ENCODE results near the gene RMND5B. TPM values are rescaled to one million over a fixed set of nuclear protein-coding genes. Genes with fewer than 3 reads are reported as not detected.

Gene RMND5B
- total RNA-seq, 2 donors from 2014 or later, result 25.7 to 49.8 TPM

DNA sequence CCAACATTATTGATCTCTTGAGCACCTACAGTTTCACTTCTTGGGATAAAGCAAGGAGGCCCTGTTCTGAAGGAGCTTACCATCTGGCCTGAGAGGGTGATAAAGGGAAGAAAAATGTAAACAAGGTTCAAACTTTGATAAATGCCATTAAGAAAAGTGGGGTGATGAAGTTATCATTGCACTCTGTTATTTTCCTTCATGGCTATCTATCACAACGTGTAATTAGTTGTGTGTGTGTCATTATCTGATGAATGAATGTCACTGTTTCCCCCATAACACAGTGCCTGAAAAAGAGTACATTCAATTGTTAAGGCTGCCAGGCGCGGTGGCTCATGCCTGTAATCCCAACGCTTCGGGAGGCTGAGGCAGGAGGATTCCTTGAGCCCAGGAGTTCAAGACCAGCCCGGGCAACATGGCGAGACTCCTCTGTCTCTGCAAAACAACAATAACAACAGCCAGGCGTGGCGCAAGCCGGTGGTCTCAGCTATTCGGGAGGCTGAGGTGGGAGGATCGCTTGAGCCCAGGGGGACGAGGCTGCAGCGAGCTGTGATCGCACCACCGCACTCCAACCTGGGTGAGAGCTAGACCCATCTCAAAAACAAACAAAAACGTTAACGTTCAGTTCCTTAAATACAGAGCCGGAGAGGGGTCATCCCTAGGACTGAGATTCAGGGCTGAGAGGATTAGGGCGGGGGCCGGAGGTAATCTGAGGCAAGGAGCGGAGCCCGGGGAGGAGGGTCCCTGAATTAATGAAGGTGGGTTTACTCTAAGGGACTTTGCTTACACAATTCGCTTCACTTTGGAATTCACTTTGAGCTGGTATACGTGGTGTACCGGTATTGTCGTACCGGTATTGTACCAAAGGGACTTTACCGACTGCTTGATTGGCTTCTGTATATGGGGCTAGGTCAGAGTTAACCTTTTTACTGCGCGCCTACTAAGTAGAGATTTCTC is 22.0 kb downstream of the RMND5B start:
- Histone ChIP-seq H3K36me3 (replicated peaks in 1 of 2; ENCODE audit: insufficient read depth in 1 of 2, low read depth in 2 of 2) (peaks cover 8 to 19% of the 10 kb centered on the region in 2 donors), H3K4me3 (peak overlapping the region; percentile 39 to 59), H3K9me3 (no peaks in the 10 kb centered on the region), H3K27me3 (no peaks in the 10 kb centered on the region), H3K27ac (peak overlapping the region in 3 of 4 donors; percentile 39 to 81 (median 65)), H3K4me1 (peaks cover 29% of the 10 kb centered on the region)
- TF ChIP-seq, protein P1, sequence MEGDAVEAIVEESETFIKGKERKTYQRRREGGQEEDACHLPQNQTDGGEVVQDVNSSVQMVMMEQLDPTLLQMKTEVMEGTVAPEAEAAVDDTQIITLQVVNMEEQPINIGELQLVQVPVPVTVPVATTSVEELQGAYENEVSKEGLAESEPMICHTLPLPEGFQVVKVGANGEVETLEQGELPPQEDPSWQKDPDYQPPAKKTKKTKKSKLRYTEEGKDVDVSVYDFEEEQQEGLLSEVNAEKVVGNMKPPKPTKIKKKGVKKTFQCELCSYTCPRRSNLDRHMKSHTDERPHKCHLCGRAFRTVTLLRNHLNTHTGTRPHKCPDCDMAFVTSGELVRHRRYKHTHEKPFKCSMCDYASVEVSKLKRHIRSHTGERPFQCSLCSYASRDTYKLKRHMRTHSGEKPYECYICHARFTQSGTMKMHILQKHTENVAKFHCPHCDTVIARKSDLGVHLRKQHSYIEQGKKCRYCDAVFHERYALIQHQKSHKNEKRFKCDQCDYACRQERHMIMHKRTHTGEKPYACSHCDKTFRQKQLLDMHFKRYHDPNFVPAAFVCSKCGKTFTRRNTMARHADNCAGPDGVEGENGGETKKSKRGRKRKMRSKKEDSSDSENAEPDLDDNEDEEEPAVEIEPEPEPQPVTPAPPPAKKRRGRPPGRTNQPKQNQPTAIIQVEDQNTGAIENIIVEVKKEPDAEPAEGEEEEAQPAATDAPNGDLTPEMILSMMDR (IDR thresholded peaks at IDR 0.05), result no peak
- no peak for TF ChIP-seq POLR2A (IDR thresholded peaks at IDR 0.05)
- 41 to 48% methylated on average over 31 of the region's 31 CpGs for WGBS, 2 donors
- DNase-seq (no peak), ATAC-seq (no peak)
- intact Hi-C loops (cut with DNase I), result no loop called here

DNA sequence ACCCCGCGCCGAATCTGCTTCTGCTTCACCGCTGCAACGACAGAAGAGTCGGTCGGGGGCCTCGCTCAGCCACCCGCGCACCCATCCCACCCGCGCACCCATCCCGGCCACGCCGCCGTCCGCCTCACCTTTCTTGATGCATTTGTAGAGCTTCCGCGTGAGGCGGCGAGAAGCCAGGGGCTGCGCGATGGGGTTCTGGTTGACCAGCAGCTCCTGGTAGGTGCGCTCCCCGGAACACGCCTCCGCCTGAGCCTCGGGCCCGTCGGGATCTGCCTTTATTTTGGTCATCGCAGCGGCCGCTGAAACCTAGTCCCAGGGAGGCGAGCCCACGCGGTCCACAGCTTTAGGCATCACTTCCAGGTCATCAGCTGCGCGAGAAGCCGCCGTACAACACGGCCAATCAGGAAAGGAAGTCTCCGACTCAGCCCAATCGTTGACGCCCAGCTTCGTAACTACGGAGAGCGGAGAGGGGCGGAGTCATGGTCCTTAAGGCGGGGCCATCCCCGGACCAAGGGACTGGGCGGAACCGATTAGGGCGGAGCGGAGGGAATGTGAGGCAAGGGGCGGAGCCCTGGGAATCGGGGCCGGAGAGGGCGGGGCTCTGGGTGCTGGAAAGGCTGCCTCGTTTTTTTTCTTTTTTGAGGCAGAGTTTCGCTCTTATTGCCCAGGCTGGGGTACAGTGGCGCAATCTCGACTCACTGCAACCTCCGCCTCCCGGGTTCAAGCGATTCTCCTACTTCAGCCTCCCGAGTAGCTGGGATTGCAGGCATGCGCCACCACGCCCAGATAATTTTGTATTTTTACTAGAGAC is 22.9 kb downstream of the RMND5B start, which contains the start of gene NHP2:
NHP2 (minus strand) TSS at position 356 of the 811 bp plus-strand sequence; CDS start at position 288, 68 bp downstream.
- Histone ChIP-seq H3K9me3 (no peaks in the 10 kb centered on the region), H3K27me3 (no peaks in the 10 kb centered on the region), H3K27ac (peak within 1 kb of the TSS in 3 of 4 donors; percentile 39 to 81 (median 65)), H3K36me3 (replicated peaks in 1 of 2; ENCODE audit: insufficient read depth in 1 of 2, low read depth in 2 of 2) (peaks cover 1 to 12% of the 10 kb centered on the region in 2 donors), H3K4me3 (peak within 1 kb of the TSS; percentile 39 to 59), H3K4me1 (peaks cover 29% of the 10 kb centered on the region)
- WGBS, 2 donors, result 2 to 7% methylated on average over 28 to 68 of the region's 68 CpGs
- intact Hi-C loops (cut with DNase I), result no loop called here
- ATAC-seq (peak; percentile 100), DNase-seq (peak; percentile 99)
- peak; percentile 23 to 73 (median 69) for TF ChIP-seq POLR2A (IDR thresholded peaks at IDR 0.05)
- TF ChIP-seq, protein P1 (IDR thresholded peaks at IDR 0.05), result no peak

DNA sequence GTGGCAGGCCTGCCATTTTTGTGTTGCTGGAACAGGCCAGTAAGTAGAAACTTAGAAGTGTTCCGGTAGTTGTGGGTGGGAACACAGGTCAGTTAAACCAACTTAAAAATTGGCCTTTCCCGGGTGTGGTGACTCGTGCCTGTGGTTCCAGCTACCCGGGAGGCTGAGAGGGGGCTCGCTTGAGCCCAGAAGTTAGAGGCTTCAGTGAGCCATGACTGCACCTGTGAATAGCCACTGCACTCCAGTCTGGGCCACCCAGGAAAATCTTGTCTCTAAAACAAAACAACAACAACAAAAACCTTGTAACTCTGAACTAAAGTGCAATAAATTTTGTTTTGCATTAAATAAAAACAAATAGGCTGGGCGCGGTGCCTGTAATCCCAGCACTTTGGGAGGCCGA is 24.3 kb downstream of the RMND5B start:
- DNase-seq, result no peak
- intact Hi-C loops (cut with DNase I), result no loop called here
- WGBS, 2 donors, result 75 to 89% methylated on average over 8 of the region's 8 CpGs

DNA sequence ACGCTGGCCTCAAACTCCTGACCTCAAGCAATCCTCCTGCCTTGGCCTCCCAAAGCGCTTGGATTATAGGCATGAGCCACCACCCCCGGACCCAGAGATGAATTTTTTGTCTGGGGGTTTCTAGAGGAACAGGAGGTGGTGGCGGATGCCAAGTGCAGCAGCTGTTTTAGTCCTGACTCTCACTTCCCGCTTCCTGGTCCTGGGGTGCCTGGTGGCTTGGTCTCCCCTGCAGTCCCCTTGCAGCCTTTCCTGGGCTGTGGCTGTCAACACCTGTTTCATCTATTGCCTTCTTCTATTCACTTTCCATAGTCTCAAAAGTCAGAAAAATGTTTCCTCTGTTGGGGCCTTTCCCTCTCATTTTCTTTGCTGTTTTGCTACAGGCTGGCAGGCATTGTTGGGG is 29.4 kb downstream of the RMND5B start:
- H3K36me3 ChIP-seq (replicated peaks in 1 of 2; ENCODE audit: insufficient read depth in 1 of 2, low read depth in 2 of 2), result no peaks in the 10 kb centered on the region
- H3K9me3 ChIP-seq, result no peaks in the 10 kb centered on the region
- no peak overlapping the region for H3K27ac ChIP-seq
- peaks cover 0 to 7% of the 10 kb centered on the region in 2 donors for H3K27me3 ChIP-seq
- WGBS, 2 donors, result 74 to 81% methylated on average over 5 of the region's 5 CpGs
- ATAC-seq (no peak), DNase-seq (no peak)
- TF ChIP-seq, protein P1 (IDR thresholded peaks at IDR 0.05), result no peak
- no peak for TF ChIP-seq POLR2A (IDR thresholded peaks at IDR 0.05)
- intact Hi-C loops (cut with DNase I), result loop anchor here (5.0 kb wide), 1 partner anchor 83 kb away; no protein-coding TSS in a partner anchor
- no peak overlapping the region for H3K4me3 ChIP-seq
- peaks cover 7% of the 10 kb centered on the region for H3K4me1 ChIP-seq

More for the DNA sequence above, 24.3 kb downstream of the RMND5B start:
- Histone ChIP-seq H3K36me3 (replicated peaks in 1 of 2; ENCODE audit: insufficient read depth in 1 of 2, low read depth in 2 of 2) (peaks cover 0 to under 1% of the 10 kb centered on the region in 2 donors), H3K27ac (no peak overlapping the region), H3K9me3 (no peaks in the 10 kb centered on the region), H3K4me3 (no peak overlapping the region), H3K27me3 (no peaks in the 10 kb centered on the region), H3K4me1 (peaks cover 29% of the 10 kb centered on the region)
- TF ChIP-seq POLR2A (IDR thresholded peaks at IDR 0.05), result no peak
- TF ChIP-seq, protein P1 (IDR thresholded peaks at IDR 0.05), result no peak
- no peak for ATAC-seq

Data from body of pancreas (tissue), 4 donors.